Right lobe of liver (tissue), 4 donors: ENCODE results near the gene EXD3.

ENCODE experiments used
- CTCF ChIP-seq, 4 donors: fragments of 200-600 bp in 3 of 4; fragments of 450-650 bp in 1 of 4; IDR thresholded peaks; one replicate each; pipeline versions ENCODE4 v1.5.1 to v1.8.0; 2016 to 2022; ENCODE audit warnings: antibody characterized with exemption in 4 of 4, mild to moderate bottlenecking in 2 of 4
- POLR2A ChIP-seq: fragments of 450-650 bp; IDR thresholded peaks from one replicate; pipeline ENCODE4 v1.6.1; 2017; ENCODE audit warnings: antibody characterized with exemption, mild to moderate bottlenecking
- donor health status: DM: no; HTN: no; CAD: no.
- donor health status: DM: no; HTN: no; CAD: no.
- donor health status: DM: no; HTN: yes; CAD: no.

GRCh38 chr9:137369061-137369787 is 53.7 kb downstream of the EXD3 start:
- no peak for TF ChIP-seq CTCF (IDR thresholded peaks at IDR 0.05)
- TF ChIP-seq POLR2A = no peak
